Parietal lobe (tissue), 2 donors: ENCODE results near the gene ZNF264. TPM values are rescaled to one million over a fixed set of nuclear protein-coding genes. Genes with fewer than 3 reads are reported as not detected.

ENCODE experiments used
- small RNA-seq: library from RNA; depleted of rRNA; stranded (forward); fragments of <200 nt; gene quantifications from one replicate; pipeline ENCODE3, GENCODE V24; 2014; ENCODE audit warnings: low replicate concordance
- total RNA-seq: library from RNA; depleted of rRNA; stranded (reverse); fragments of >200 nt; gene quantifications from one replicate; pipeline ENCODE4 v1.2.3, GENCODE V29; 2014

Gene ZNF264
- total RNA-seq = 48.2 TPM

GRCh38 chr19:57191141-57192076 lies at the start of gene ZNF264:
ZNF264 (plus strand) TSS chr19:57191500; CDS start chr19:57191914, 414 bp downstream.

GRCh38 chr19:57167385-57167784 lies 23.9 kb upstream of the ZNF264 start, which contains the start of gene DUXA:
DUXA (minus strand) TSS chr19:57167485; CDS start chr19:57167443, 42 bp downstream.

GRCh38 chr19:57240311-57241090 lies 49.2 kb downstream of the ZNF264 start, which contains the start of gene ZNF805:
ZNF805 (plus strand) TSS chr19:57240632; CDS start chr19:57240892, 260 bp downstream.

Small RNA genes lying within 50 kb of the gene (small RNA-seq; reads per million reads assigned to genes)
- gene AC025588.3 = not detected

Other genes with a start within 250 kb of the ZNF264 start
- gene USP29, start 71.5 kb upstream of the ZNF264 start, total RNA-seq = not detected
- not detected for gene ZIM3, start 46.3 kb upstream of the ZNF264 start, total RNA-seq
- gene DUXA, start 24.0 kb upstream of the ZNF264 start, total RNA-seq = not detected
- gene AURKC, start 39.5 kb downstream of the ZNF264 start, total RNA-seq = not detected
- 44.4 TPM for gene ZNF805, start 49.1 kb downstream of the ZNF264 start, total RNA-seq
- 290 TPM for gene ZNF460, start 89.0 kb downstream of the ZNF264 start, total RNA-seq
- 43.2 TPM for gene ZNF543, start 129.0 kb downstream of the ZNF264 start, total RNA-seq
- gene ZNF304, start 159.8 kb downstream of the ZNF264 start, total RNA-seq = 22.8 TPM
- gene TRAPPC2B, start 172.1 kb downstream of the ZNF264 start, total RNA-seq = 24.1 TPM
- 16.0 TPM for gene ZNF547, start 172.1 kb downstream of the ZNF264 start, total RNA-seq
- gene ZNF548, start 198.4 kb downstream of the ZNF264 start, total RNA-seq = 68.2 TPM
- gene ZNF17, start 219.7 kb downstream of the ZNF264 start, total RNA-seq = 57.9 TPM
- gene ZNF749, start 243.8 kb downstream of the ZNF264 start, total RNA-seq = 49.8 TPM